ENCODE measurements around the gene RHOA. TPM values are rescaled to one million over a fixed set of nuclear protein-coding genes. Genes with fewer than 3 reads are reported as not detected.
A peak's percentile ranks its signal among the peaks of the same experiment; 100 is the strongest.
"Not testable (repeated sequence)": the region's sequence is repeated elsewhere in the genome, so short reads cannot be mapped to it uniquely, and the experiment has no call there.

RHOA gene
- total RNA-seq, 1 experiment from 2014 or later = 490 TPM

- no peaks in the 10 kb centered on the region for H3K4me1 ChIP-seq (replicated peaks)
- DNase-seq (ENCODE audit: low read depth in 1 of 2, low spot score in 2 of 2) = no peak
- H3K9me3 ChIP-seq (replicated peaks) = no peaks in the 10 kb centered on the region
- no peaks in the 10 kb centered on the region for H3K27me3 ChIP-seq (replicated peaks)
- no peak overlapping the region for H3K27ac ChIP-seq
- H3K36me3 ChIP-seq = peaks cover 79% of the 10 kb centered on the region
- H3K4me3 ChIP-seq = no peak overlapping the region
Measured at GRCh38 chr3:49370585-49371290, 41.0 kb downstream of the RHOA start.

- no peak overlapping the region; the same call in 1 of the 2 replicates for H3K27ac ChIP-seq
- no peaks in the 10 kb centered on the region for H3K9me3 ChIP-seq (replicated peaks)
- no peak for DNase-seq (ENCODE audit: low read depth in 1 of 2, low spot score in 2 of 2)
- no peak overlapping the region for H3K4me3 ChIP-seq
- H3K4me1 ChIP-seq (replicated peaks) = peaks cover 44% of the 10 kb centered on the region
- peaks cover 86% of the 10 kb centered on the region for H3K36me3 ChIP-seq
- H3K27me3 ChIP-seq (replicated peaks) = no peaks in the 10 kb centered on the region
Measured at GRCh38 chr3:49362561-49362960, 49.2 kb downstream of the RHOA start.

- no peaks in the 10 kb centered on the region for H3K27me3 ChIP-seq (replicated peaks)
- peak overlapping the region; percentile 93; the same call in 1 of the 2 replicates for H3K27ac ChIP-seq
- no peaks in the 10 kb centered on the region for H3K9me3 ChIP-seq (replicated peaks)
- no peak overlapping the region for H3K4me3 ChIP-seq
- H3K4me1 ChIP-seq (replicated peaks) = peaks cover 56% of the 10 kb centered on the region
- H3K36me3 ChIP-seq = peaks cover 93% of the 10 kb centered on the region
- no peak for DNase-seq (ENCODE audit: low read depth in 1 of 2, low spot score in 2 of 2)
Measured at GRCh38 chr3:49359623-49360022, 52.2 kb downstream of the RHOA start.

- Histone ChIP-seq H3K27me3 (replicated peaks) (no peaks in the 10 kb centered on the region), H3K9me3 (replicated peaks) (no peaks in the 10 kb centered on the region), H3K36me3 (peaks cover 87% of the 10 kb centered on the region), H3K4me1 (replicated peaks) (peaks cover 53% of the 10 kb centered on the region), H3K27ac (peak overlapping the region; percentile 93), H3K4me3 (peak overlapping the region; percentile 57)
- no peak for DNase-seq (ENCODE audit: low read depth in 1 of 2, low spot score in 2 of 2)
Measured at GRCh38 chr3:49358884-49359225, 52.9 kb downstream of the RHOA start.

- Histone ChIP-seq H3K4me3 (peak within 1 kb of the TSS; percentile 57), H3K27ac (peak within 1 kb of the TSS; percentile 93), H3K36me3 (peaks cover 82% of the 10 kb centered on the region), H3K4me1 (replicated peaks) (peaks cover 48% of the 10 kb centered on the region), H3K9me3 (replicated peaks) (no peaks in the 10 kb centered on the region), H3K27me3 (replicated peaks) (no peaks in the 10 kb centered on the region)
- DNase-seq (ENCODE audit: low read depth in 1 of 2, low spot score in 2 of 2) = peak; percentile 95 to 96
Measured at GRCh38 chr3:49358217-49358883, 53.4 kb downstream of the RHOA start, which contains the start of gene GPX1. TSS of gene GPX1 (minus strand) at chr3:49358353. CDS start at chr3:49358278, 75 bp downstream.

- not testable (repeated sequence) for H3K27me3 ChIP-seq (replicated peaks); H3K9me3 ChIP-seq (replicated peaks)
- peaks cover 45% of the 10 kb centered on the region for H3K4me1 ChIP-seq (replicated peaks)
- H3K27ac ChIP-seq = peak overlapping the region; percentile 93
- H3K4me3 ChIP-seq = peak overlapping the region; percentile 57
- peak; percentile 77 to 81 for DNase-seq (ENCODE audit: low read depth in 1 of 2, low spot score in 2 of 2)
- peaks cover 78% of the 10 kb centered on the region for H3K36me3 ChIP-seq
Measured at GRCh38 chr3:49357443-49358216, 54.1 kb downstream of the RHOA start.

- Histone ChIP-seq H3K27ac (peak overlapping the region; percentile 93), H3K36me3 (peaks cover 72% of the 10 kb centered on the region), H3K4me1 (replicated peaks) (peaks cover 46% of the 10 kb centered on the region), H3K4me3 (peak overlapping the region; percentile 57)
- DNase-seq (ENCODE audit: low read depth in 1 of 2, low spot score in 2 of 2); H3K27me3 ChIP-seq (replicated peaks); H3K9me3 ChIP-seq (replicated peaks): not testable (repeated sequence)
Measured at GRCh38 chr3:49357095-49357442, 54.7 kb downstream of the RHOA start.

- no peak overlapping the region for H3K4me3 ChIP-seq
- DNase-seq (ENCODE audit: low read depth in 1 of 2, low spot score in 2 of 2) = no peak
- H3K27ac ChIP-seq = peak overlapping the region; percentile 68
- no peaks in the 10 kb centered on the region for H3K27me3 ChIP-seq (replicated peaks)
- H3K9me3 ChIP-seq (replicated peaks) = no peaks in the 10 kb centered on the region
- H3K4me1 ChIP-seq (replicated peaks) = peaks cover 41% of the 10 kb centered on the region
- H3K36me3 ChIP-seq = peaks cover 33% of the 10 kb centered on the region
Measured at GRCh38 chr3:49352890-49353421, 58.8 kb downstream of the RHOA start.

GRCh38 chr3:49352281-49352680 is 59.5 kb downstream of the RHOA start:
- peak overlapping the region; percentile 68 for H3K27ac ChIP-seq
- H3K4me3 ChIP-seq = no peak overlapping the region
- no peaks in the 10 kb centered on the region for H3K9me3 ChIP-seq (replicated peaks)
- H3K27me3 ChIP-seq (replicated peaks) = no peaks in the 10 kb centered on the region
- H3K4me1 ChIP-seq (replicated peaks) = peaks cover 40% of the 10 kb centered on the region
- peaks cover 26% of the 10 kb centered on the region for H3K36me3 ChIP-seq
- DNase-seq (ENCODE audit: low read depth in 1 of 2, low spot score in 2 of 2) = no peak

- Histone ChIP-seq H3K9me3 (replicated peaks) (no peaks in the 10 kb centered on the region), H3K27ac (peak overlapping the region; percentile 68), H3K4me3 (no peak overlapping the region), H3K4me1 (replicated peaks) (peaks cover 43% of the 10 kb centered on the region), H3K27me3 (replicated peaks) (no peaks in the 10 kb centered on the region), H3K36me3 (peaks cover 19% of the 10 kb centered on the region)
- DNase-seq (ENCODE audit: low read depth in 1 of 2, low spot score in 2 of 2) = peak; percentile 73 to 80
Measured at GRCh38 chr3:49351521-49352011, 60.2 kb downstream of the RHOA start.

GRCh38 chr3:49349348-49350114 is 62.2 kb downstream of the RHOA start:
- Histone ChIP-seq H3K27me3 (replicated peaks) (no peaks in the 10 kb centered on the region), H3K27ac (no peak overlapping the region), H3K9me3 (replicated peaks) (no peaks in the 10 kb centered on the region), H3K36me3 (0 out of 2 replicates have a peak, but pooled peaks cover 2% of the 10 kb centered on the region), H3K4me1 (replicated peaks) (peaks cover 54% of the 10 kb centered on the region), H3K4me3 (no peak overlapping the region)
- no peak for DNase-seq (ENCODE audit: low read depth in 1 of 2, low spot score in 2 of 2)

- H3K9me3 ChIP-seq (replicated peaks); H3K27ac ChIP-seq; H3K4me3 ChIP-seq; H3K27me3 ChIP-seq (replicated peaks); H3K36me3 ChIP-seq; DNase-seq (ENCODE audit: low read depth in 1 of 2, low spot score in 2 of 2): not testable (repeated sequence)
- peaks cover 60% of the 10 kb centered on the region for H3K4me1 ChIP-seq (replicated peaks)
Measured at GRCh38 chr3:49348361-49348760, 63.4 kb downstream of the RHOA start.

- peak overlapping the region; percentile 49 for H3K27ac ChIP-seq
- no peaks in the 10 kb centered on the region for H3K27me3 ChIP-seq (replicated peaks)
- no peak overlapping the region for H3K4me3 ChIP-seq
Measured at GRCh38 chr3:49346797-49347251, 65.0 kb downstream of the RHOA start.

More at GRCh38 chr3:49346797-49347251, 65.0 kb downstream of the RHOA start:
- no peaks in the 10 kb centered on the region for H3K9me3 ChIP-seq (replicated peaks)
- peaks cover 49% of the 10 kb centered on the region for H3K4me1 ChIP-seq (replicated peaks)
- DNase-seq (ENCODE audit: low read depth in 1 of 2, low spot score in 2 of 2) = no peak
- H3K36me3 ChIP-seq = no peaks in the 10 kb centered on the region
